HUDEP-2 (cell line): ENCODE data around the gene XPR1.
A peak's percentile ranks its signal among the peaks of the same experiment; 100 is the strongest.

Experiments used
- DNase-seq, 76 experiments: peaks; one replicate each; lab custom pipeline; 2025; ENCODE audit not compliant: unreplicated experiment in 76 of 76; lab: John Stamatoyannopoulos, UW

Gene XPR1

GRCh38 chr1:180909462-180909976 lies 277.7 kb downstream of the XPR1 start:
- DNase-seq: no peak

GRCh38 chr1:180911640-180912191 lies 279.9 kb downstream of the XPR1 start:
- no peak for DNase-seq

- DNase-seq: no peak
Measured at GRCh38 chr1:180912211-180912800, 280.5 kb downstream of the XPR1 start.

GRCh38 chr1:180912801-180913565 lies 281.2 kb downstream of the XPR1 start, which contains the start of gene KIAA1614:
TSS of gene KIAA1614 (plus strand) at chr1:180912897. CDS start at chr1:180913244, 347 bp downstream.
- no peak for DNase-seq

GRCh38 chr1:180915426-180915965 lies 283.7 kb downstream of the XPR1 start:
- DNase-seq: no peak

- DNase-seq: no peak
Measured at GRCh38 chr1:180916012-180916770, 284.4 kb downstream of the XPR1 start.

GRCh38 chr1:180916771-180917170 lies 284.9 kb downstream of the XPR1 start:
- no peak for DNase-seq

- DNase-seq: peak in 4 of 76 experiments; percentile 4 to 22 (median 10)
Measured at GRCh38 chr1:180917306-180918065, 285.7 kb downstream of the XPR1 start.

- DNase-seq: no peak
Measured at GRCh38 chr1:180918519-180918918, 286.7 kb downstream of the XPR1 start.

GRCh38 chr1:180919183-180919700 lies 287.4 kb downstream of the XPR1 start:
- no peak for DNase-seq

GRCh38 chr1:180920193-180920592 lies 288.4 kb downstream of the XPR1 start:
- DNase-seq: no peak

- DNase-seq: no peak
Measured at GRCh38 chr1:180920702-180921101, 288.9 kb downstream of the XPR1 start.

- no peak for DNase-seq
Measured at GRCh38 chr1:180921386-180921785, 289.6 kb downstream of the XPR1 start.

- no peak for DNase-seq
Measured at GRCh38 chr1:180921891-180922630, 290.2 kb downstream of the XPR1 start.

- no peak for DNase-seq
Measured at GRCh38 chr1:180922631-180923015, 290.8 kb downstream of the XPR1 start.

- no peak for DNase-seq
Measured at GRCh38 chr1:180923021-180923841, 291.4 kb downstream of the XPR1 start.

- DNase-seq: peak in 4 of 76 experiments; percentile 6 to 22 (median 12)
Measured at GRCh38 chr1:180923887-180924286, 292.1 kb downstream of the XPR1 start.

GRCh38 chr1:180924939-180925338 lies 293.1 kb downstream of the XPR1 start:
- no peak for DNase-seq
